Activated CD8-positive, alpha-beta memory T cell treated with anti-CD3 and anti-CD28 coated beads, Interleukin-2, amount 50 U/mL, for 1 hour (primary cell): Measurements from ENCODE around the gene ADAMTS17.

Source experiments
- DNase-seq: peaks from one replicate; pipeline ENCODE4 v3.0.0-alpha.2; 2020; ENCODE audit errors: extremely low read depth

The ADAMTS17 gene

DNA sequence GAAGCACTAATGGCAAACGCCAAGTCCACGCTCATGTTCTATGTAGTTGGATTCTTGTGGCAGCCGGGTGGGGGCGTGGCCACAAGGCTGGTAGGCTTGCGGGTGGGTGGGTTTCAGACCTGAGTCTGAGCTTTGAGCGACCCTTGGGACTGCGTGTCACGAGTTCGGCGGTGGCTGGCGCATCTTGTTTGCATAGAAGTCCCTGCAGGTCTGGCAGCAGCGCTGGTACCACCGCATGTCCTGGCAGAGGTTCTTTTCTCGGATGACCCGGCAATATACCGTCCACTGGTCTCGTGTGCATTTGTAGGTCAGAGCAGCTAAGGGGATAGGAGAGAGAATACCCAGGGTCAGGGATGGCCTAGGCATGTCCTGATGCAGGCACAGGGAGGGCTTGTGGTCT is 367.5 kb downstream of the ADAMTS17 start:
- no peak for DNase-seq

GRCh38 chr15:99973351-99973750 is 368.4 kb downstream of the ADAMTS17 start:
- no peak for DNase-seq

- no peak for DNase-seq
These were observed 370.8 kb downstream of the ADAMTS17 start for GRCh38 chr15:99970891-99971430.

GRCh38 chr15:99969261-99969920 is 372.4 kb downstream of the ADAMTS17 start:
- DNase-seq, result no peak

GRCh38 chr15:99967841-99968371 is 373.9 kb downstream of the ADAMTS17 start:
- no peak for DNase-seq

DNA sequence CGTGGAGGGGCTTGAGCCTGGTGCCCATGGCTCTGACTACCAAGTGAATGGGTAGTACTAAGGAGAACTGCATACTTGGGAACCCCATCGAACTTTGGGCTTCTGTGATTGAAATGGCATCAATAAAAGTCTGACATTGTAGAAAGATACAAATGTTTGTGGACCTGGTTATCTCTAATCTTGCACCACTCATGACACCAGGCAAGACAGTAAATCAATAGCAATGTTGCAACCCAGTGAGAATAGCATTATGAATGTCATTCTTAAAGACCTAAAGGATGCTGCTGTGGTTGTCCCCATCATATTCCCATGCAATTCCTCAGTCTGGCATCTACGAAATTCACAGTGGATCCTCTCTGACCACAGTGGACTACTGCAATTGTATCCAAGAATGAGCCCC is 375.0 kb downstream of the ADAMTS17 start:
- no peak for DNase-seq

GRCh38 chr15:99965376-99965775 is 376.4 kb downstream of the ADAMTS17 start:
- DNase-seq, result no peak

DNA sequence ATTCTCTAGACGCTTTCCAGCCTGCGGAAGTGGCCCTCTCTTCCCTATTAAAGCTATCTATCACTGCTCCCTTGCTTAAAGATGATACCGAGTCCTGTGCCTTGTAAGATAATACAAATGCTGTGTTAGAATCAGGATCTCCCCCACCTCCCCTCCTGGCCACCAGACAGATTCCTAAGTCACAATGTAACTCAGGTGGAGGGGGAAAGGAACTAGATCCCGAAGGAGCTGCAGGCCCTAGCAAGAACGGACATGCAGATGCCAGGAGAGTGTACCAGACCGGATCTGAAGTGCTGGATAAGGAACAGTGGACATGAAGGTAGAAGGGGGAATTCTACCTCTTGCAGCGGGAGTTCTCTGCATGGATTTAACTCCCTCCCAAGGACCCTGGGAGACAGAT is 377.8 kb downstream of the ADAMTS17 start:
- no peak for DNase-seq

- no peak for DNase-seq
These were observed 378.5 kb downstream of the ADAMTS17 start for GRCh38 chr15:99963096-99963825.

DNA sequence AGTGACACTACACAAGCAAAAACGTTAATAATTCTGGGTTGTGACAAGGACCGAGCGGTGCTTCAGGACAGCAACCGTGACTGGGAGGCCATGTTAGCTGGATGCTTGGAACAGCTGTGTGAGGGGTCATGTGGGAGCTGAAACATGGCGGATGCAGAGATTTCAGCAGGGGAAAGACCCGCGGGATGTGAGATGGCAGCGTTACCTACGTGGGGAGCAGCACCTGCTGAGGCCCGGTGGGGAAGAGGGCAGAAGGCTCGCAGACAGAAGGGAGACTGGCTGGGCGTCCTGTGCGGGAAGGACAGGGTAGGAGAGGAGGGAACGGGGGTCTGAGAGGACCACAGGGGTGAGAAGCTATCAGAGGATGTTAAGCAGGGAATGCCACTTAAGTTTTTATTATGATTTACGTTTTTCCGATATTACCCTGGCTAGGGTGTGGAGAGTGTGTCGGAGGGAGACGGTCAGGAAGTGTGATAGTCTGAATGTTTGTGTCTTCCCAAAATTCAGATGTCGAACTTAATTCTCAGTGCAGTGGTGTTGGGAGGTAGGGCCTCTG is 379.7 kb downstream of the ADAMTS17 start:
- DNase-seq, result no peak

GRCh38 chr15:99961011-99961441 is 380.7 kb downstream of the ADAMTS17 start:
- no peak for DNase-seq

- no peak for DNase-seq
These were observed 382.4 kb downstream of the ADAMTS17 start for GRCh38 chr15:99959326-99959725.

DNA sequence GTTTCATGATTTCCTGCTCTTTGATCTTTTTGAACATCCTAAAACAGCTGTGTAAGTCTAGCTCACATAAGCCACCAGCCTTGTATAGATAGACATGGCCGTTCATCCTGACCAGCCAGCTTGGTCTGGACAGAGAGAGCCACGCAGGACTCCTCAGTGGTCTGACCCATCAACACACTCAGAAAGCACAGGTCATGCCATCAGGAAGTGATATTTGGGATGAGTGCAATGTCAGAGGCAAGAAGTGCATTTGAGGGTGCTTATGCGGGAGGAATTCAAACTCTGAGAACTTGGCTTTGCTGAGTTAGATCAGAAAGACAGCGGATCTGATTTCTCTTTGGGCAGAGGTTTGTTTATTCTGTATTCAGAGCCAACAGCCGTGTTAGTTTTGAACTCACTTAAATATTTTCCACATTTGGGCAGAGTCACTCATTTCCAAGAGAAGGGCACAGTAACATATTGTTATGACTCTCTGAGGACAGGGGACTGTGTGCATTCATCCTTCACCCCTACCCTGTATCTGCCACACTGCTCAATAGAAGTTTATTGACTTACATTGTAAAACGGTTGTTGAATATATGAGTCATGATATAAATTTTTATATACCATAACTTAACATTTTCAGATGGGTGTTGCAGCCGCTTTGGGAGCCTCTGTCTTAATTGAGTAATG is 383.2 kb downstream of the ADAMTS17 start:
- DNase-seq, result no peak

DNA sequence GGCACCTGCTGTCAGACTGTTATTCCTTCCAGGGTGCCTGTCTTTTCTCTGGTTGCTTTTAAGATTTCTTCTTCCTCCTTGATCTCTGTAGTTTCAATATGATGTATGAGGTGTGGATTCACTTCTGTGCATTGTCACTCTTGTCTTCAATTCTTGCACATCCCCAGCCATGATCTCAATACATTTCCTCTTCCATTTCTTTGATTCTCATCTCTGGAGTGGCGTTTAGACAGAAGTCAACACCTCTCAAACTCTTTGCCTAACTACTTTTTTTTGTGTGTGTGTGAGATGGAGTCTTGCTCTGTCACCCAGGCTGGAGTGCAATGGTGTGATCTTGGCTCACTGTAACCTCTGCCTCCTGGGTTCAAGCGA is 384.1 kb downstream of the ADAMTS17 start:
- DNase-seq, result no peak

DNA sequence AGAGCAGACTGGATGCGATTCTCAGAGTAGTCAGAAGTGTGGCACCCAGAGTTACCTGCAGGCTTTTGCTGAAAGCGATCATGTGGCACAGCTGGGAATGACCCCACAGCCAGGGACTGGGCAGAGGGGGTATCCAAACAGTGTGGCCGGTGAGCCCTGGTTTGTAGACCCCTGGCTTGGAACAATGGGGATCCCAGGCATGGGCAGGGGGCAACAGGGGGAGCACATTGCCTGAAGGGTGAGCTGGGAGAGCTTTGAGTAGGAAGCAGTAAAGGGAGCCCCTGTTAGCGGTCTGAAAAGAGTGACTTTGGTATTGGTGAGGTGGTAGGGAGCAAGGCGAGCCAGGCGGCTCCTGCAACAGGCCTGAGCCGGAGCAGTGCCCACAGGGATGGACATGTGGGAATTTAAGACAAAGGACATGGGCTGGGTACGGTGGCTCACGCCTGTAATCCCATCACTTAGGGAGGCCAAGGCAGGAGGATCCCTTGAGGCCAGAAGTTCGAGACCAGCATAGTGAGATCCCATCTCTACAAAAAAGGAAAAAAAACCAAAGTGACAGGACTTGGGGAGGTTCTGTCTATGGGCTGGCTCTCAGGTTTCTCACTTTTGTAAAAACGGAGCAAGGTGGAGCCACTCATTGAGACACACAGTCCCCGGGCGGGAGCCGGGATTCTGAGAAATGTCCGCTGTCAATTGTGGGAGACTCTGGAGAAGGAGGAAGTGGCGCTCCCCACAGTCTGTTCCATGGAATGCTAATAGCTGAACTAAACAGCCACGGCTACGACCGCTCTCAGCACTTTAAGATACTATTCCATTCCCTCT is 384.7 kb downstream of the ADAMTS17 start:
- DNase-seq, result no peak

GRCh38 chr15:99956022-99956775 is 385.6 kb downstream of the ADAMTS17 start:
- DNase-seq, result no peak

DNA sequence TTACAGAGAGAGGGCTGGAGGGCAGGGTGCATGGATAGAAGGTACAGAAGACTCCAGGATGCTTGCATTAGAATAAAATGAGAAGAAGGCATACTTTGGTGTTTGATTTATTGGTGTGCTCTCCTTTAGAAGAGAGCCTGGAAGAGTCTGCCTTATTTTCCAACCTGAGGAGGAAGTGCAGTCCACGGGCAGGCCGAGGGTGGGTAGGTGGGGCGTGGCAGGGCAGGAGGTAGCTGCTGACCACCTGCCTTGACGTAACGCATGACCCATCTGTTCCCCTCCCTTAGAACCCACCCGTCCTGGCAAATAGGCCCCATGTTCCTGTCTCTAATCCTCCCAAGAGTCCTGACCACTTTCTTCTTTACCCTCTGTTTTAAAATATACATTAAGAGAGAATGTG is 386.2 kb downstream of the ADAMTS17 start:
- DNase-seq, result no peak

DNA sequence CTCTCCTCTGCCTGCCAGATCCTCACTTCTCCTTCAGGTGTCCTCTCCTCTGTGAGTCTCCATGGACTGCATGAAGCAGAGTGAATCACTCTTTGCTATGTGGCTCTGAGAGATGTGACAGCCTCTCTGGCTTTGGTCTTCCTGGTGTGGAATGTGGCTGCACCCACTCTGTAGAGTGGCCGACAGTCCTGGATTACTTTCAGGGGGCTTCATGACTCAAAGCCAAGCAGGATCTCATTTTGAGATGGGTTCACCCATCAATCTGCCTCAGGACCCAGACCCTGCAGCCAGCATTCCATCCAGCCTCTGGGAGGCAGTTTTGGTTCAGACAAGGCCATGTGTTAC is 386.6 kb downstream of the ADAMTS17 start:
- no peak for DNase-seq

GRCh38 chr15:99954361-99955180 is 387.2 kb downstream of the ADAMTS17 start:
- DNase-seq, result no peak

- no peak for DNase-seq
These were observed 387.9 kb downstream of the ADAMTS17 start for GRCh38 chr15:99953886-99954285.
